Mucosa of stomach (tissue), 1 donor: ENCODE measurements around the gene LPIN1.

Experiments
- H3K27me3 ChIP-seq: one replicate; pipeline ENCODE4 v1.7.0; 2013; ENCODE audit warnings: mild to moderate bottlenecking, low read length; ENCODE audit not compliant: control insufficient read depth, insufficient read depth
- H3K36me3 ChIP-seq: one replicate; pipeline ENCODE4 v1.7.0; 2013; ENCODE audit warnings: low read length; ENCODE audit not compliant: control insufficient read depth, insufficient read depth
- H3K4me1 ChIP-seq: one replicate; pipeline ENCODE4 v1.7.0; 2013; ENCODE audit warnings: mild to moderate bottlenecking, low read length; ENCODE audit not compliant: control insufficient read depth, insufficient read depth
- H3K4me3 ChIP-seq: one replicate; pipeline ENCODE4 v1.7.0; 2013; ENCODE audit warnings: low read length
- H3K9ac ChIP-seq: one replicate; pipeline ENCODE4 v1.7.0; 2013; ENCODE audit warnings: mild to moderate bottlenecking, low read length, moderate library complexity
- H3K9me3 ChIP-seq: one replicate; pipeline ENCODE4 v1.7.0; 2013; ENCODE audit warnings: mild to moderate bottlenecking, low read length, moderate library complexity; ENCODE audit not compliant: control insufficient read depth
- donor health status: Pancreatic carcinoma.

Gene LPIN1

DNA sequence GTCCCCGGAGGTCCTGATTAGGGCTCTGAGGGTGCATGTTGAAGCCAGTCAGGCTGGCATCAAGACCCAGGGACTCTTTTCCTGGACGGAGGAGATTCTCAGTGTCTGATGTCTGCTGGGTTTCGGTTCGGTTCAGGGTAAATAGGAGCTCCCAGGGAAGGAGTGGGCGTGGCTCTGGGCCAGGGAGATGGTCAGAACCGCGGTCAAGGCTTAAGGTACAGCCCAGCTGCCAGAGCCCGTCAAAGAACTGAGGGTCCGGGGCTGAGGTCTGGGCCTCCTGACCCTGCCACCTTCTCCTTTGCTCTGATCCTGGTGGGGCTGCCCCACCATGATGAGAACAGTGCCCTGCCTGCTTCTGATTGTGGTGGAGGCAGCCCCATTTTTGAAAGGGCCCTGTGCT lies 39.8 kb downstream of the LPIN1 start:
- no peak overlapping the region for H3K9ac ChIP-seq
- no peaks in the 10 kb centered on the region for H3K4me1 ChIP-seq
- H3K36me3 ChIP-seq, result no peaks in the 10 kb centered on the region
- no peaks in the 10 kb centered on the region for H3K9me3 ChIP-seq
- no peaks in the 10 kb centered on the region for H3K27me3 ChIP-seq
- no peak overlapping the region for H3K4me3 ChIP-seq

DNA sequence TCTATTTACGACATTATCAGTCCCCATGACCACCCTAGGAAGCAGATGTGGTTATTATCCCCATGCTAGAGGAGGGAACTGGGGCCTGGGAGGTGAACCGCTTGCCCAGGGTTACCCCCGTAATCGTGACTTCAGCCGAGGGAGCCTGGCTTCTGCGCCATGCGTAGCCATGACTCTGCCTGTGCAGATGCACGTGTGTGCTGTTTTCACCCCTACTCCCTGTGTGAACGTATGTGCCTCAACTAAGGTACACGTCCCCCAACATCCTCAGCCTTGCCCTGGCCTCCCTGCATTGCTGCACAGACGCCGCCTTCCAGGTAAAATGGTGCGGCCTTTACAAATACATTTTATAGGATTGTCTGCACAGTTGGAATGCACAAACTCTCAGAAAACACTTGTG lies 40.2 kb downstream of the LPIN1 start:
- Histone ChIP-seq H3K4me1 (no peaks in the 10 kb centered on the region), H3K9me3 (no peaks in the 10 kb centered on the region), H3K4me3 (no peak overlapping the region), H3K27me3 (no peaks in the 10 kb centered on the region), H3K36me3 (no peaks in the 10 kb centered on the region), H3K9ac (no peak overlapping the region)

DNA sequence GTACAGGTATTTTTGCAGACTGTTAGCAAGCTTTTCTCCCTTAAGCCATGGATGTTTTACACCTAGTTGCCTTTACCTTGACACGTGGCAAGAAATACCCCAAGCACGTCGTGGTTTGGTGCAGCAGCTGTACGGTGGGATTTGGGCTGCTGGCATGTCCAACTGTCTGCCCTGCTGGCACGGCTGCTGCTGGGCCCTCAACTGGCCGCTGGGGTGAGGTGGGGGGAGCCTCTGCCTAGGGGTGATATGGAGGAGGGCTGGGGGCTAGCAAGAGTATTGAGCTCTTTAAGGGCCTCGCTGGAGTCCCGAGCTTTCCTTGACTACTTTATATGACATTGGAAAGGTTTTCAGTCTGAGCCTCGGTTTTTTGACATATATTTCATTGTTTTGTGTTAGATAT lies 41.6 kb downstream of the LPIN1 start:
- Histone ChIP-seq H3K36me3 (no peaks in the 10 kb centered on the region), H3K9ac (no peak overlapping the region), H3K9me3 (no peaks in the 10 kb centered on the region), H3K27me3 (no peaks in the 10 kb centered on the region), H3K4me3 (no peak overlapping the region), H3K4me1 (no peaks in the 10 kb centered on the region)

DNA sequence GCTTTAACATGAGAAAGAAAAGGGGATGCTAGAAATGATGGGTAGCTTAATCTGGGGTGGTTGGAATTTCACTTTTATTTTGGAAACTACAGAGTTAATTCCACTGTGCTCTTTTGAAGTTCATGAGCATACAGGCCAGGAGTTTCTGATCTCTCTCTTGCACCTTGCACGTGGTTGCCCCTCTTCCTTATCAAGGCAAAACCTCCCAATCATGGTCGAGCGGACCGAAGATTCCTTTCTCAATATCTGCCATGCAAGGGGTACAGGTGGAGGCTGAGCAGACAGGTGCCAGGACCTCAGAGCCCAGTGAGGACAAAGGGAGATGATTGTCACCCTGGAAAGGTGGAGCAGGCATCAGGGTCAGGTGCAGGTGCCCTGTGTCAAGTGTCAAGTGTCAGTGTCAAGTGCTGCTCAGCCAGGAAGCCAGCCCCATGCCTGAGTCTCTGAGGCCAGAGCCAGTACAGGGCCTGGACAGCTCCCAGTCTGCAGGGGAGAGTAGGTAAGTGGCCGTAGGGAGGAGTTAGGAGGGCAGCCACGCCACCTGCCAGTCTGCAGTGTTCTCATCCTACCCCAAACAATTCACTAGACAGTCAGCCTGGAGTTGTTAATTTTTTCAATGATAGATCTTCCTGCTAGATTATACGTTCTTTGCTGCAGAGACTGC lies 42.2 kb downstream of the LPIN1 start:
- Histone ChIP-seq H3K27me3 (no peaks in the 10 kb centered on the region), H3K9me3 (no peaks in the 10 kb centered on the region), H3K4me1 (no peaks in the 10 kb centered on the region), H3K36me3 (no peaks in the 10 kb centered on the region), H3K9ac (no peak overlapping the region), H3K4me3 (no peak overlapping the region)

DNA sequence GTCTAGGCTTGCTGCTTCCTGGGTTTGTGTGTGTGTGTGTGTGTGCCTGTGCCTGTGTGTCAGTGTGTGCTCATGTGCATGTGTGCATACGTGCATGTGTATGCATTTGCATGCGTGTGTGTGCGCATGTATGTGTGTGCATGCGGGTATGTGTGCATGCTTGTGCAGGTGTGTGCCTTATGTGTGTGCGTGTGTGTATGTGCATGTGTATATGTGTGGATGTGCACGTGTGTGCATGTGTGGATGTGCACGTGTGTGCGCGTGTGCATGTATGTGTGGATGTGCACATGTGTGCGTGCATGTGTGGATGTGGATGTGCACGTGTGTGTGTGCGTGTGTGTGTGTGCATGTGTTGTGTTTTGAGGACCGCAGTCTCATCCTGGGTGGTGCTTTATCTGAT lies 42.8 kb downstream of the LPIN1 start:
- Histone ChIP-seq H3K27me3 (no peaks in the 10 kb centered on the region), H3K36me3 (no peaks in the 10 kb centered on the region), H3K4me1 (no peaks in the 10 kb centered on the region), H3K4me3 (no peak overlapping the region), H3K9me3 (no peaks in the 10 kb centered on the region), H3K9ac (no peak overlapping the region)

DNA sequence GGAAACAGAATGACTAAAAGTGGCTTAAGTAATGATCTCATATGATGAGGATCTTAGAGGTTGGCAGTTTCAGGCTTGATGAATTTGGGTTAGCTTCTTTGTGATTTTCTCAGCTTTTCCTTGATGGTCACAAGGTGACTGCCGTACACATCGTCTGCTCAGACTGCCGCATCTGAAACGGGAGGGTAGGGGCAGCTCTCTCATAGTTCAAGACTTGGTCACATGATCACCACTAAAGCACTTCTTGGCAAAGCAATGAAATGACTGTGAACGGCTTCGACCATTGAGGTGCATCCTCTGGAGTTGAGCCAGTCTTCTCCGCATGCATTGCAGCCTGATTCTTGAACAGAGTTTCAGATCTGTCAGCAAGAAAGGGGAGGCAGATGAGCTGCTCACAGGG lies 43.8 kb downstream of the LPIN1 start:
- Histone ChIP-seq H3K4me3 (no peak overlapping the region), H3K36me3 (no peaks in the 10 kb centered on the region), H3K9ac (no peak overlapping the region), H3K4me1 (no peaks in the 10 kb centered on the region), H3K9me3 (no peaks in the 10 kb centered on the region), H3K27me3 (no peaks in the 10 kb centered on the region)

DNA sequence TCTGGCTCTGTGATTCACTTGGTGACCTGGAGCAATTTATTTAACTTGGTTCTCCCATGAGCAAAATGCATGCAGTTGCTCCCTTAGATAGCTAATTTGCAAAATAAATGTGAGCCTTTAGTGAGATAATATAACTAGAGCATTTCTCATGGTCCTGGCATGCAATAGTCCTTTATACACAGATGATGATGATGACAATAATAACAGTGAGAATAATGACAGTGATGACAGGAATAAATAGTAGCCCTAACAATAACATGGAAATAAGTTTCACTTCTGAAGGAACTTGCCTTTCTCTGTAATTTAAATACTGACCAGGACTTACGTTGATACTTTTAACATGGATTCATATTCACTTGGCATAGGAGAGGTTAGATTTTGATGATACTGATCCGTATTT lies 49.2 kb downstream of the LPIN1 start:
- H3K9ac ChIP-seq, result no peak overlapping the region
- no peaks in the 10 kb centered on the region for H3K4me1 ChIP-seq
- H3K9me3 ChIP-seq, result no peaks in the 10 kb centered on the region
- H3K36me3 ChIP-seq, result no peaks in the 10 kb centered on the region
- no peak overlapping the region for H3K4me3 ChIP-seq
- H3K27me3 ChIP-seq, result no peaks in the 10 kb centered on the region

DNA sequence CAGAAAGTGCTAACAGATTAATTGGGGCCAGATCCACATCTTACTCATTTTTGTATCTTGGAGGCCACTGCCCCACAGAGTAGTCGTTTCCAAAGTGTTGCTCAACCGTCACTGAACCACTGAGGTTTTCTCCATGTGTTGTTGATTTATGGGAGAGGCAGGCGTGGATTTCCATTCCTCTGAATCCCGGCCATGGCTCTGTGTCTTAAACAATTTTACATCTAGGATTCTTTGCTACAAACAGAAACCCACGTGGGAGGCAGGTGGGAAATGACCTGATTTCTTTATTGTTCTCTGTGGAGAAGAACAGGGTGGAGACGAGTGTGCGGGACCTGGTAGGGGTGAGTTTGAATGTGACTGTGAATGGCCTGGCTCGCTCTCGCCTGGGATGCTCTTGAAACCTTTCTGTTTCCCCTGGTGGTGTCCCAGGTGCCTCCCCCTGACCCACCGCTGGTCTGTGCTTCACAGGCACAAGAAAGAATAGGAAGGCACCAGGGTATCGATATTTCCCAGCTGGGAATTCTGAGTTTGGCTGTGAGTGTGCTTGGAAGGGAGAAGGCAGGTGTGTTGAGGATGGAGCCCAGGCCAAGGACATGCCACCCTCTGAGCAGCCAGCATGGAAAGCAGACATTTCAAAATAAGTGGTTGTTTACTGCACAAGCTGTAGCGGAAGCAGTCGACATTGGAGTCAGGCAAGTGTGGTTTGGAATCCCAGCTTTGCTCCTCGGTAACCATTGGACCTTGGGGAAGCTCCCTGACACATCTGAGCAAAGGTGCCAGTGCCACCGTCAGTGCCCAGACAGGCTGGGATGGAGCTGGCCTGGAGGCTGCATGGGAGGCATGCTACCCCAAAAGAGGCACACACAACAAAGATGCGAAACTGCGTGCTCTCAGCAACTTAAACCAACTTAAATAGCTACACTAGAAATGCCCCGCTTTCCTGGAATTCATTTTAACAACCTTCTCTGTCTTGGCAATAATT lies 50.0 kb downstream of the LPIN1 start:
- no peaks in the 10 kb centered on the region for H3K9me3 ChIP-seq
- H3K4me1 ChIP-seq, result no peaks in the 10 kb centered on the region
- H3K9ac ChIP-seq, result no peak overlapping the region
- no peak overlapping the region for H3K4me3 ChIP-seq
- no peaks in the 10 kb centered on the region for H3K27me3 ChIP-seq
- no peaks in the 10 kb centered on the region for H3K36me3 ChIP-seq

DNA sequence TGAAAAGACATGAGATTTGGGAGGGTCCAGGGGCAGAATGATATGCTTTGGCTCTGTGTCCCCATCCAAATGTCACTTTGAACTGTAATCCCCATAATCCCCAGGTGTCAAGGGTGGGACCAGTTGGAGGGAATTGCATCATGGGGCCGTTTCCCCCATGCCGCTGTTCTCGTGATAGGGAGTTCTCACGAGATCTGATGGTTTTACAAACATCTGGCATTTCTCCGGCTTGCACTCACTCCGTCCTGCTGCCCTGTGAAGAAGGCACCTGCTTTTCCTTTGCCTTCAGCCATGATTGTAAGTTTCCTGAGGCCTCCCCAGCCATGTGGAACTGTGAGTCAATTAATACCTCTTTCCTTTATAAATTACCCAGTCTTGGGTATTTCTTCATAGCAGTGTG lies 51.4 kb downstream of the LPIN1 start:
- no peak overlapping the region for H3K4me3 ChIP-seq
- no peaks in the 10 kb centered on the region for H3K36me3 ChIP-seq
- H3K9ac ChIP-seq, result no peak overlapping the region
- H3K9me3 ChIP-seq, result no peaks in the 10 kb centered on the region
- H3K27me3 ChIP-seq, result no peaks in the 10 kb centered on the region
- no peaks in the 10 kb centered on the region for H3K4me1 ChIP-seq

DNA sequence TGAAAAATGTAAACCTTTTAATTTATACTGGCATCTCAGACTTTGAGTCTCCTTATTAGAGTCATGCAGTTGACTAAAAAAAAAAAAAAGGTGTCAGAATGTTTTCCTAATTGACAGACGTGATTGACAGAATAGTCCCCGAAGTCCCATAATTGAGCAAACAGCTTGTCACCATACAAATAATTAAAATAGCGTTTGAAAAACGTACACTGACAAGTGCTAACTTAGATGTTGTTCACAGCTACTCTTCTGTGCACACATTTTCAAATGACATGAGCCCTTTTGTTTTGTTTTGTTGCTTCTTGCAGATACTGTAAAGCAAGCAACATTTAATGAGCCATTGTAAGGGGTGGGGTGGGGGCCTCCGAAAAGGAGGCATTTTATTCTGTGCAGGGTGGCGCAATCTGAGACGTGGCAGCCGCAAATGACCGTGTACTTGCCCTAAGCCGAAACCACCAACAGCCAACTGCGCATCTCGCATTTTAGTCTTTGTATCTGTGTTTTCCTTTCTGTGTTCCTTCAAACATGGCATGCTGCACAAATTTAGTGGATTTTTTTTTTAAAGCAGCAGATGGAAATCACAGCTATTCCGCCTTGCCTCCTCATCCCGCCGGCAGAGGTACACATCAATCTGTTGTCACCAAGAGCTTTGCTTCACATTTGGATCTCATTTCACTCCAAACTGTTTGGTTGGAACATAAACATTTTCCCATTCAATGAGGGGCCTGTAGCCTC lies 52.4 kb downstream of the LPIN1 start:
- Histone ChIP-seq H3K4me1 (no peaks in the 10 kb centered on the region), H3K27me3 (no peaks in the 10 kb centered on the region), H3K36me3 (no peaks in the 10 kb centered on the region), H3K9ac (no peak overlapping the region), H3K9me3 (no peaks in the 10 kb centered on the region), H3K4me3 (no peak overlapping the region)

DNA sequence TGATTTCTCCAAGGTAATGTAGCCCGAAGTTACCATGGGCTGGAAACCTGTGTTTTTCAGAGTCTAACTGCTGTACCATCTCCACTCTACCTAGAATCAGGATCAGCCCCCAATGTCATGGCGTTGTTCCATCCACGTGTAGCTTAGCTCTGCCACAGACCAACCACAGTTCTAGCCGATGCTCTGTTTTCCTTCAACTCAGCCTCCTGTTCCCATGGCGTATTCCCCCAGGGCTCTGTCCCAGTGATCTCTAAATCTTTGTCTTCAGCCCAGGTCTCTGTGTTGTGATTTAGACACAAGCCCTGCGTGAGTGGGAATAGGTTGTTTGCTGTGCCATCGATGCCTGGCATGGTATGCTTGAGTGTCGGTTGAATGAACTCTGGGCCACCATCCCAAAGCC lies 53.4 kb downstream of the LPIN1 start:
- no peaks in the 10 kb centered on the region for H3K9me3 ChIP-seq
- no peak overlapping the region for H3K9ac ChIP-seq
- H3K27me3 ChIP-seq, result no peaks in the 10 kb centered on the region
- H3K36me3 ChIP-seq, result peaks cover 4% of the 10 kb centered on the region
- no peak overlapping the region for H3K4me3 ChIP-seq
- H3K4me1 ChIP-seq, result no peaks in the 10 kb centered on the region

DNA sequence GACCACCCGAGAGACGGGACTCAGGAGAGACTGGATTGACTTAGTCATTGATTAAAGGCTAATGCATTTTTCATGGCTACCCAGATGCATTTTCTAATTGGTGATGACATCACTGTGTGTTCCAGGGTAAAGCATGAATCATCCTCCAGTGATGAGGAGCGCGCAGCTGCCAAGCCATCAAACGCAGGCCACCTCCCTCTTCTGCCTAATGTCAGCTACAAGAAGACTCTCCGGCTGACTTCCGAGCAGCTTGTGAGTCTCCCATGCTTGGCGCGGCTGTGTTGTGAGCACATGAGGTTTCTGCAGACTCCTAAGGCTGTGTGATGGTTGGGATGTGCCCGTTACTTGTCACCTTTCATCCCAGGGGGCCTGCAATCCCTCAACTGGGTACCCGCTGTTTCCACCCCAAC lies 56.4 kb downstream of the LPIN1 start:
- Histone ChIP-seq H3K4me1 (no peaks in the 10 kb centered on the region), H3K4me3 (no peak overlapping the region), H3K9me3 (no peaks in the 10 kb centered on the region), H3K27me3 (no peaks in the 10 kb centered on the region), H3K36me3 (peaks cover 8% of the 10 kb centered on the region), H3K9ac (no peak overlapping the region)
